H1 (cell line): ENCODE data around the gene CBR3. TPM values are rescaled to one million over a fixed set of nuclear protein-coding genes. Genes with fewer than 3 reads are reported as not detected.

Source experiments
- CREB1 ChIP-seq: IDR thresholded peaks from 2 replicates; pipeline ENCODE4 v1.6.1; 2012; ENCODE audit warnings: inconsistent platforms
- SIN3A ChIP-seq, 2 experiments: IDR thresholded peaks in 1 of 2; conservative IDR thresholded peaks in 1 of 2; 2 replicates each; pipeline ENCODE4 v1.6.1; 2011 to 2012; ENCODE audit warnings: low read length in 2 of 2, improper control_type of control experiment in 1 of 2, low read depth in 1 of 2, mild to moderate bottlenecking in 1 of 2
- SRF ChIP-seq: IDR thresholded peaks from 2 replicates; pipeline ENCODE4 v1.6.1; 2011; ENCODE audit warnings: mild to moderate bottlenecking, low read depth, low read length, moderate library complexity
- TEAD4 ChIP-seq: IDR thresholded peaks from 2 replicates; pipeline ENCODE4 v1.6.1; 2012; ENCODE audit warnings: low read depth, low read length, inconsistent platforms, mixed read lengths
- polyA plus RNA-seq, 7 experiments: library from polyadenylated mRNA; depleted of rRNA in 3 of 7; stranded (reverse) in 5 of 7; unstranded in 2 of 7; fragments of >200 nt in 5 of 7; fragments of 200-250 nt in 2 of 7; gene quantifications; 1 replicate in 5 of 7; 2 replicates in 1 of 7; 4 replicates in 1 of 7; pipeline versions ENCODE4 v1.2.1 to v1.2.3, GENCODE V29; 2011 to 2013; ENCODE audit warnings: missing spikeins in 2 of 7, mixed read lengths in 2 of 7
- total RNA-seq: library from RNA; stranded (reverse); fragmentation: NEBNext Ultra II Directional; extraction: Animal tissue kit (Norgen Biotek cat#: 25700); gene quantifications from 2 replicates; pipeline ENCODE4 v1.2.1, GENCODE V29; 2021

The CBR3 gene
- total and polyA plus RNA-seq, 2 of the 8 experiments (the other 6 are each of a cell fraction or from before 2014, with no cell fraction given), result 1.2 to 4.3 TPM

DNA sequence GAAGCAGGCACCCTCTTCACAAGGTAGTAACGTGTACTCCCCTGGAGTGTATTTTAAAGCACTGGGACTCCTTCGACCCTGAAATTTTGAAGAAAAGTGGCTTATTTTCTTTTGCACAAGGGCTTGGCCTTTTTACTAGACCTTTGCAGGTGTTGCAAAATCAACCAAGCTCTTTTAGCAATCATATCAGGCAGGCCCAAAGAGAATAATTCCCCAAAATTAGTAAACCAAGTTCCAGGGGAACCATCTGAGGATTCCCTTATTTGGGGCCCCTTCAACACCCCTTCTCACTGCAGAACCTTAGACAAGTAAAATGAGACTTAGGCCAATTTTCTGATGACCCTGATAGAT lies 36.7 kb upstream of the CBR3 start (continued):
- TF ChIP-seq CREB1 (no peak), SRF (no peak), SIN3A (conservative IDR thresholded peaks at IDR 0.05 in 1 of 2, IDR thresholded peaks at IDR 0.05 in 1 of 2; ENCODE audit: low read depth in 1 of 2, low read length in 2 of 2) (no peak), TEAD4 (no peak)
